ENCODE measurements around the gene ACBD3.

- TF ChIP-seq, protein P1, sequence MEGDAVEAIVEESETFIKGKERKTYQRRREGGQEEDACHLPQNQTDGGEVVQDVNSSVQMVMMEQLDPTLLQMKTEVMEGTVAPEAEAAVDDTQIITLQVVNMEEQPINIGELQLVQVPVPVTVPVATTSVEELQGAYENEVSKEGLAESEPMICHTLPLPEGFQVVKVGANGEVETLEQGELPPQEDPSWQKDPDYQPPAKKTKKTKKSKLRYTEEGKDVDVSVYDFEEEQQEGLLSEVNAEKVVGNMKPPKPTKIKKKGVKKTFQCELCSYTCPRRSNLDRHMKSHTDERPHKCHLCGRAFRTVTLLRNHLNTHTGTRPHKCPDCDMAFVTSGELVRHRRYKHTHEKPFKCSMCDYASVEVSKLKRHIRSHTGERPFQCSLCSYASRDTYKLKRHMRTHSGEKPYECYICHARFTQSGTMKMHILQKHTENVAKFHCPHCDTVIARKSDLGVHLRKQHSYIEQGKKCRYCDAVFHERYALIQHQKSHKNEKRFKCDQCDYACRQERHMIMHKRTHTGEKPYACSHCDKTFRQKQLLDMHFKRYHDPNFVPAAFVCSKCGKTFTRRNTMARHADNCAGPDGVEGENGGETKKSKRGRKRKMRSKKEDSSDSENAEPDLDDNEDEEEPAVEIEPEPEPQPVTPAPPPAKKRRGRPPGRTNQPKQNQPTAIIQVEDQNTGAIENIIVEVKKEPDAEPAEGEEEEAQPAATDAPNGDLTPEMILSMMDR (IDR thresholded peaks at IDR 0.05), result no peak
- TF ChIP-seq POLR2AphosphoS5 (IDR thresholded peaks at IDR 0.05) (no peak), POLR2A (IDR thresholded peaks at IDR 0.05) (no peak)
Observed at GRCh38 chr1:226111098-226111882, 75.3 kb downstream of the ACBD3 start.

Measured in upper lobe of left lung (tissue), 4 donors.